ENCODE data around the gene STRA6. TPM values are rescaled to one million over a fixed set of nuclear protein-coding genes. Genes with fewer than 3 reads are reported as not detected.

The STRA6 gene
- polyA plus RNA-seq, 2 of the 4 experiments (the other 2 are of a cell fraction), result 35.0 to 70.2 TPM

GRCh38 chr15:74200412-74200815, 2.2 kb downstream of the STRA6 start (continued):
- TF ChIP-seq MAFK (IDR thresholded peaks at IDR 0.05; ENCODE audit: partially characterized antibody), result no peak
- TF ChIP-seq CHD4 (IDR thresholded peaks at IDR 0.05; ENCODE audit: borderline replicate concordance), result no peak
- no peak for TF ChIP-seq PHF8 (IDR thresholded peaks at IDR 0.05; ENCODE audit: borderline replicate concordance, low read depth)
- no peak for TF ChIP-seq HES2 (IDR thresholded peaks at IDR 0.05)
- TF ChIP-seq ESRRA (IDR thresholded peaks at IDR 0.05; ENCODE audit: borderline replicate concordance, low read length), result 0 out of 2 replicates have a peak, but pooled peaks have one; percentile 42
- no peak for TF ChIP-seq REST (IDR thresholded peaks at IDR 0.05)
- TF ChIP-seq HOXA7 (CRISPR knock-in tag; IDR thresholded peaks at IDR 0.05), result no peak
- no peak for TF ChIP-seq ZNF302 (CRISPR knock-in tag; IDR thresholded peaks at IDR 0.05)
- TF ChIP-seq KDM5A (IDR thresholded peaks at IDR 0.05), result no peak
- peak in 1 of 2 experiments; percentile 74; a peak in 4 of 5 replicates for TF ChIP-seq JUN (IDR thresholded peaks at IDR 0.05)
- no peak for TF ChIP-seq EHMT2 (IDR thresholded peaks at IDR 0.05; ENCODE audit: low read depth)
- no peak for TF ChIP-seq ZFP36 (IDR thresholded peaks at IDR 0.05; ENCODE audit: borderline replicate concordance, partially characterized antibody)
- TF ChIP-seq FOSB (CRISPR knock-in tag; IDR thresholded peaks at IDR 0.05), result no peak
- no peak for TF ChIP-seq ELK1 (IDR thresholded peaks at IDR 0.05; ENCODE audit: low read depth, low read length)
- no peak for TF ChIP-seq CBX8 (IDR thresholded peaks at IDR 0.05)
- no peak for TF ChIP-seq HMGXB4 (CRISPR knock-in tag; IDR thresholded peaks at IDR 0.05; ENCODE audit: borderline replicate concordance)
- no peak for TF ChIP-seq RCOR1 (IDR thresholded peaks at IDR 0.05; ENCODE audit: low read depth, low read length)
- no peak for TF ChIP-seq HDAC2 (IDR thresholded peaks at IDR 0.05)
- no peak for TF ChIP-seq CBX2 (IDR thresholded peaks at IDR 0.05; ENCODE audit: borderline replicate concordance, low read depth)
- TF ChIP-seq RAD21 (conservative IDR thresholded peaks at IDR 0.05 in 1 of 2, IDR thresholded peaks at IDR 0.05 in 1 of 2), result 0 out of 5 replicates have a peak, but pooled peaks of 1 of the 2 experiments have one; percentile 4
- TF ChIP-seq HOXB13 (CRISPR knock-in tag; IDR thresholded peaks at IDR 0.05; ENCODE audit: low read depth), result no peak
- TF ChIP-seq EHF (CRISPR knock-in tag; IDR thresholded peaks at IDR 0.05), result no peak
- no peak for TF ChIP-seq CHD2 (IDR thresholded peaks at IDR 0.05; ENCODE audit: low read length, partially characterized antibody)
- TF ChIP-seq MAX (IDR thresholded peaks at IDR 0.05), result peak; percentile 35
- TF ChIP-seq NPAS2 (CRISPR knock-in tag; IDR thresholded peaks at IDR 0.05; ENCODE audit: borderline replicate concordance), result no peak
- TF ChIP-seq ATOH8 (CRISPR knock-in tag; IDR thresholded peaks at IDR 0.05; ENCODE audit: low read depth), result no peak
